NT2/D1 (cell line): ENCODE measurements around the gene PARP3.

Source experiments
- DNase-seq: peaks from one replicate; pipeline ENCODE4 v3.0.0-alpha.2; 2011; ENCODE audit warnings: low read depth, low spot score
- H3K27me3 ChIP-seq: 2 replicates; pipeline ENCODE4 v1.6.0; 2011; ENCODE audit warnings: mild to moderate bottlenecking; ENCODE audit not compliant: insufficient read length, insufficient read depth
- H3K36me3 ChIP-seq: 2 replicates; pipeline ENCODE4 v1.6.1; 2011; ENCODE audit warnings: mild to moderate bottlenecking, low read length, mixed read lengths; ENCODE audit not compliant: insufficient read depth, insufficient read length
- H3K4me1 ChIP-seq: 2 replicates; pipeline ENCODE4 v1.5.1; 2011; ENCODE audit not compliant: insufficient read depth, insufficient read length
- H3K4me3 ChIP-seq: 2 replicates; pipeline ENCODE4 v1.5.1; 2011; ENCODE audit warnings: low read depth; ENCODE audit not compliant: insufficient read length
- H3K9ac ChIP-seq: 2 replicates; pipeline ENCODE4 v1.6.0; 2011; ENCODE audit warnings: low read depth; ENCODE audit not compliant: insufficient read length
- H3K9me3 ChIP-seq: 2 replicates; pipeline ENCODE4 v1.5.1; 2011; ENCODE audit warnings: mild to moderate bottlenecking, low read length; ENCODE audit not compliant: insufficient read depth
- SUZ12 ChIP-seq: IDR thresholded peaks from 2 replicates; pipeline ENCODE4 v1.6.1; 2011; ENCODE audit not compliant: insufficient read length, insufficient read depth; ENCODE audit errors: extremely low read depth
- YY1 ChIP-seq: IDR thresholded peaks from 2 replicates; pipeline ENCODE4 v1.6.1; 2011; ENCODE audit not compliant: insufficient read length, insufficient read depth
- ZNF274 ChIP-seq: IDR thresholded peaks from 2 replicates; pipeline ENCODE4 v1.6.1; 2011; ENCODE audit warnings: mild to moderate bottlenecking, low read depth, low read length

PARP3 gene

GRCh38 chr3:51960386-51960785, 18.2 kb downstream of the PARP3 start:
- peak overlapping the region; percentile 18 for H3K9ac ChIP-seq
- DNase-seq: no peak
- H3K4me3 ChIP-seq: no peak overlapping the region
- no peaks in the 10 kb centered on the region for H3K9me3 ChIP-seq
- peaks cover 3% of the 10 kb centered on the region for H3K27me3 ChIP-seq
- H3K4me1 ChIP-seq: peaks cover 27% of the 10 kb centered on the region
- peaks cover 63% of the 10 kb centered on the region for H3K36me3 ChIP-seq
- no peak for TF ChIP-seq YY1
- TF ChIP-seq ZNF274: no peak
- TF ChIP-seq SUZ12: no peak

DNA sequence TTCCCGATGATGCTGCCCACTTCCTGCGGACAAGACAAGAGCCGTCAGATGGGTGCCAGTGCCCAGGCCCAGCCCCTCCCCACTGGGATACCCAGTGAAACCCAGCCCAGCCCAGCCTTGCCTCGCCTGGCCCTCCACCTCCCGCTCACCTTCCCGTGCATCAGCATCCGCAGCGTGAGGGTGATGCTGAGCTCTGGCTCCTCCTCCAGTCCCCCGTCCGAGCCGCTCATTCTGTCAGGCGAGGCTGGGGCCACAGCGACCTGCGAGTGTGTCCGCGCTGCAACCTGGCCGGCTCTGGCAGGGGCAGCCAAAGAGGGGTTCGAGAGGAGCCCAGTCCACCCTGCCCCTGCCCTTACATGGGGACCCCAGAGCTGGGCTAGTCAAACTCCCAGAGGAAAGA, 18.8 kb downstream of the PARP3 start:
- DNase-seq: no peak
- no peak for TF ChIP-seq SUZ12
- TF ChIP-seq YY1: no peak
- no peak for TF ChIP-seq ZNF274
- H3K4me3 ChIP-seq: no peak overlapping the region
- peaks cover 30% of the 10 kb centered on the region for H3K4me1 ChIP-seq
- peaks cover 64% of the 10 kb centered on the region for H3K36me3 ChIP-seq
- H3K9me3 ChIP-seq: no peaks in the 10 kb centered on the region
- no peak overlapping the region for H3K9ac ChIP-seq
- H3K27me3 ChIP-seq: no peaks in the 10 kb centered on the region

GRCh38 chr3:51961602-51962569, 19.7 kb downstream of the PARP3 start:
- H3K27me3 ChIP-seq: no peaks in the 10 kb centered on the region
- H3K4me1 ChIP-seq: peaks cover 30% of the 10 kb centered on the region
- no peak overlapping the region for H3K9ac ChIP-seq
- DNase-seq: no peak
- no peak overlapping the region for H3K4me3 ChIP-seq
- no peak for TF ChIP-seq YY1
- no peak for TF ChIP-seq SUZ12
- TF ChIP-seq ZNF274: no peak
- H3K36me3 ChIP-seq: peaks cover 64% of the 10 kb centered on the region
- H3K9me3 ChIP-seq: no peaks in the 10 kb centered on the region

DNA sequence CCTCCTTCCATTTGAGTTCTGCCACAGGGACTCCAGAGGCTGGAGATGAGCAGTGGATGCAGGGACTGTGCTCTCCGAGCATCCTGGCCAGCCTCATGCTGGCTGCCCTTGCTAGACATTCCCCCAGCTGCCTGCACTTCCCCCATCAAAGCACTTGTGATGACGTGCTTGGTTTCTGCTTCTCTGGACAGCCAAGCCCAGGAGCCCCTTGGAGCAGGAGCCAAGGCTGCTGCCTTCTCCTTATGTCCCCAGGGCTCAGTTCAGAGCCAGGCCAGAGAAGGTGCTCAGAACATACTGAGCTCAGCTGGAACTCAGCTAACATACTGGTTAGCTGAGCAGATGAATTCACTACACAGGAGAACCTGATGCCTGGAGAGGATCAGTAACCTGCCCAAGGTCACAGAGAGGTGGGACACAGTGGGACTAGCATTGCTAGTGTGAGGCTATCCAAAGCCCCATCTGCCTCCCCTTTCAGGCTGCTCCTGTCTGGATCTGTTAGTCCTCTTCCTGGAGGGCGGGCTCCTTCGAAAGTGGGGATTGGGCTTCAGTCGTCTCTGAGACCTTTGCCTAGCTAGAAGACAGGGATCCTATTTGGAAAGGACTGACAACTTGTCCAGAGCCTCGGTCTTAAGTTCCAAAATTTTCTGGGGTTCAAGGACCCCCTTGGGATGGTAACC, 20.8 kb downstream of the PARP3 start:
- TF ChIP-seq YY1: no peak
- TF ChIP-seq ZNF274: no peak
- no peak for TF ChIP-seq SUZ12
- no peaks in the 10 kb centered on the region for H3K9me3 ChIP-seq
- peaks cover 54% of the 10 kb centered on the region for H3K36me3 ChIP-seq
- H3K9ac ChIP-seq: no peak overlapping the region
- peaks cover 31% of the 10 kb centered on the region for H3K4me1 ChIP-seq
- no peaks in the 10 kb centered on the region for H3K27me3 ChIP-seq
- H3K4me3 ChIP-seq: no peak overlapping the region
- DNase-seq: no peak

DNA sequence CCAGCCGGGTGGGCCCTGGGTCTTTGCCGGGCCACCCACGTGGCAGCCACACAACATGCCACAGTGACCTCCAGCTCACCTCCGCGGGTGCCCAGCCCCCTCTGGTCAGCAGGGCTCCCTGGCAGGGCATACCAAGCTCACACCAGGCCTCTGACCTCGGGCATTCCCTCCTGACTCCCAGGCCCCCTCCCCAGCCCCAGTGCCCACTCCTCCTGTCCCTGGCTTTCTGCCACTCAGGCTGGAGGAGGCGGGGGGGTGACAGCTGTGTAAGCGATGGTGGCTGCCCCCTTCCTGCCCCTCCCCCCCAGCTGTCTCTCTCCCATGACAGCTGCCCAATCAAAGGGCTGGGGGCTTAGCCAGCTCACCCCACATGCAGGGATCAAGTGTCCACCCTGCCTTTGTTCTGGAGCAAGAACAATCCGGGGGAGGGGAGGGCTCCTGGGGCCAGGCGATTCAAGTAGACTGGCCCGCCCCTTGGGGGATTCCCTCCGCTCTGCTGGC, 21.8 kb downstream of the PARP3 start:
- Histone ChIP-seq H3K36me3 (peaks cover 44% of the 10 kb centered on the region), H3K27me3 (no peaks in the 10 kb centered on the region), H3K9ac (peak overlapping the region; percentile 32), H3K9me3 (no peaks in the 10 kb centered on the region), H3K4me1 (peaks cover 38% of the 10 kb centered on the region), H3K4me3 (no peak overlapping the region)
- no peak for TF ChIP-seq YY1
- no peak for TF ChIP-seq ZNF274
- TF ChIP-seq SUZ12: no peak
- DNase-seq: no peak

DNA sequence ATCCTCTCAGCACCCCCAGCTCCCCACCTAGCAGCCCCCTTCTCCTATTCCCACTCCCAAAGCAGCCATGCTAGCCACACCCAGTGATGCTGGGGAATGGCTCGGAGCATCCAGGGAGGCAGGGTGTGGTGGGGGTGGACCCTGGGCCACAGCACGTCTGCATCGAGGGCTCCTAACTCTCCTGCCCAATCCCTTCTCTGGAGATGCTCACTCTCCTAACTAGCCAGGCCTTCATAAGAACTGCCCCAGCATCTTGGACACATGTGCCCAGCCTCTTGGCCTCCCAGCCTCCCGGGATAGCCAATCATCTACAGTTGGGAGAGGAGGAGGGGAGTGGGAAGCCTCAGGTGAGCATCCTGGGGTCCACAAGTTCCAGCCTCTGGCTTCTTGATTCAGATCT, 22.4 kb downstream of the PARP3 start:
- peaks cover 41% of the 10 kb centered on the region for H3K4me1 ChIP-seq
- H3K4me3 ChIP-seq: no peak overlapping the region
- TF ChIP-seq YY1: no peak
- H3K9ac ChIP-seq: peak overlapping the region; percentile 32
- H3K9me3 ChIP-seq: no peaks in the 10 kb centered on the region
- no peaks in the 10 kb centered on the region for H3K27me3 ChIP-seq
- no peak for DNase-seq
- H3K36me3 ChIP-seq: peaks cover 41% of the 10 kb centered on the region

DNA sequence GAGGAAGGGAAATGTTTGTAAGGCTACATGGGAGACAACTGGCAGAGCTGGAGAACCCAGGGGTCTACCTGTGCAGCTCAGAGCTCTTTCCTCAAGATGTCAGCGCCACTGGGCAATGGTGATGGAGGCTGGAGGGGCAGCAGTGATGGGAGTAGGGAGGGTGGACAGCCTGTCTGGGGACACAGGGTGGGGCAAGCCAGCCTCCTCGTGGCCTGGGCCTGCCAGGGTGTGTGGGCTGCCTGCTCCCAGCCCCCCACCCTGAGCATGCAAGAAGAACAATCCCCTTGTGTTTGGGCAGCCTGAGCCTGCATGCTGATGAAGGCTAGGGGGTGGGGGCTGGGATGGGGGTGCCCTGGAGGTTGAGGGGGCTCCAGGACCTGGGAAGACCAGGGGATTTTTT, 23.9 kb downstream of the PARP3 start:
- no peaks in the 10 kb centered on the region for H3K27me3 ChIP-seq
- no peak overlapping the region for H3K4me3 ChIP-seq
- H3K9ac ChIP-seq: no peak overlapping the region
- TF ChIP-seq YY1: no peak
- TF ChIP-seq SUZ12: no peak
- no peak for TF ChIP-seq ZNF274
- peaks cover 50% of the 10 kb centered on the region for H3K4me1 ChIP-seq
- no peak for DNase-seq
- no peaks in the 10 kb centered on the region for H3K9me3 ChIP-seq
- H3K36me3 ChIP-seq: peaks cover 40% of the 10 kb centered on the region
